Superior temporal gyrus (tissue), 1 donor: ENCODE results near the gene BBS7.

Source experiments
- DNase-seq: peaks from one replicate; pipeline ENCODE4 v3.0.0-alpha.2; 2016; ENCODE audit errors: extremely low spot score

The BBS7 gene

DNA sequence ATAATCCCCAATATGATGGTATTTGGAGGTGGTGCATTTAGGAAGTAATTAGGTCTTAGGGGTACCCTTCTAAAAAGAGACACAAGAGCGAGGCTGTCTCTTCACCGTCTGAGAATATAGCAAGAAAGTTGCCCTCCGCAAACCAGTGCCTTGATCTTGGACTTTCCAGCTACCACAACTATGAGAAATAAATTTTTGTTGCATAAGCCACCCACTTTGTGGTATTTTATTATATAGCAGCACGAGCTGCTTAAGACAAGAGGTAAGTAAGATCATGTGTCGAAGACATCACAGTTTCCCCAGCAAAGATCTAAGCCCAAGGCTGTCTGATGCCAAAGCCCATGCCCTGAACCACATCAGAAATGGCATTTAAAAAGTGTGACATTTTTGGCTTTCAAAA lies 78.8 kb downstream of the BBS7 start:
- DNase-seq, result no peak

DNA sequence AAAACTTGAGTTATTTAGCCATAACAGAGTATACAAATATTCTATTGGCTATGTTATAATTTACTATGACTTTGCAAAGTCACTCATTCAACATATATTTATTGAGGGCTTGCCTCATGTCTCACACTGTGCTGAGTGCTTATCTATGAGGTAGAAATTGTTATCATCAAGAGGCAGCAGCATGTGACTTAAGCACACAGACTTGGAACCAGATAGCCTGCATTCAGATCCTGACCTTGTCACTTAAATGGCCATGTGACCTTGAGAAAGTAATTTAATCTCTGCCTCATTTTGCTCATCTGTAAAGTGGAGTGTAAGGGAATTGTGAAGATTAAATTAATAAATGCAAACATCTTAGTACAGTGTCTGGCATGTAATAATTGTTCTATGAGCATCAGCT lies 79.3 kb downstream of the BBS7 start:
- no peak for DNase-seq

DNA sequence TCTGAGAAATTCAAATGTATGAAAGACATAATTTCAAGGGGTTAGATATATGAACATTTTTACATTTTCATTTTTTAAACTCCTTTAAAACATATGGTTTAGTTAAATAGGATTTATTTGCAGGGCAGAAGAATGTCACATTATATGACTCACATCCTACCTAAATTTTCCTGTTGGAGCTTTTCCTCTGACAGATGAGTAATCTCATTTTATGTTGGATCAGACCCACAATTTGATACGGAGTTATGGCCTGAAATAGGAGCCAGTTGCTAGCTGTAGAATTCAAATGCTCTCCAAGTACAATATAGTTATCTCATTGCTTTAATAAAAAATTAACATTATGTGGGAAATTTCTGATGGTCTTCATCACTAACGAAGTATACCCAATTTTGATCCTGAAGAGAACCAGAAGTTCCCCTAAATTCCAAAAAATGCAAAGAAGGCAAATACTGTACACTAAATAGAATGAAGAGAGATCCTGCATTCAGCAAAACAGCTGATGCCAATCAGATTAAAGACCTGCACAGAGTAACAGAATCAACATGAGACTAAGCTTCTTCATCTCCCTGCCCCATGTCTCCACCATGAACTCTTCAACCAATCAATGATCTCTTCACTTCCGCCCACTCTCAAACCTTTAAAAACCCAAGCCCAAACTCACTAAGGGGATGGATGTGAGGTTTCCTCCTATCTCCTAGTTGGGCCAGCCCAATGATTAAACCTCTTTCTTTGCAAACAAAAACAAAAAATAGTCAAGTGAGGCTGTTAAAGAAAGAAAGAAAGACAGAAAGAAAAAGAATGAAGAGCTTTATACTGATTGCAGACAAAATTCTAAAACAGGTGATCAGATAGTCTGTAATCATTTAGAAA lies 80.1 kb downstream of the BBS7 start:
- no peak for DNase-seq

DNA sequence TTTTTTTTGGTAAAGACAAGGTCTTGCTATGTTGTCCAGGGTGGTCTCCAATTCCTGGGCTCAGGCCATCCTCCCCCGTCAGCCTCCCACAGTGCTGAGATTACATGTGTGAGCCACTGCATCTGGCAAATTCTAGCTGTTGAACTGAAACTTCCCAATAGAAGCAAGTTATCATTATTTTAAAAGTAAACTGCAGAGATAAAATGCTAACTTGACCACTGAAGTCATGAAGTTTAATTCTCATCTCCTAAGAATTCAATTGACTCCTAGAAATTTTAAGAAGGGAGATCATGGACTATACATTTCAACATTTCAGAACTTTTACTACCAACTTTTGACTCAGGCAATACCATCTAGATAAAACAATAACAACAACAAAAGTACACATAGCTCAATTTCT lies 80.8 kb downstream of the BBS7 start:
- no peak for DNase-seq

DNA sequence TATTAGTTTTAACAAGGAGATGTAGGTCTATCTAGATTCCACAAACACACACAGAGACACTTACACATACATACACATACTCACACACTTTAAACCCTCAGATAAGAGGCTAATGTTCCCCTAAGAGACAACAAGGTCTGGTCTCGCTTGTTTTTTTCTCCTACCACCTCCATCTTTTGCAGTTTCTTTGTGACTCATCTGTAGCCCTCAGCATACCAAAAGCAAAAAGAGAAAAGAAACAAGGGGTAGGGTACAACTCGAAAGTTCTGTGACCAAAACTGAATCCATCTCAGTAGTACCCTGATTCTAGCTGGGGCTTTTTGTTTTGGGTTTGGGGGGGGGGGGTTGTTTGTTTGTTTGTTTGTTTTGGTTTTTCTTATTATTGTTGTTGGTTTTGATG lies 81.4 kb downstream of the BBS7 start:
- no peak for DNase-seq

DNA sequence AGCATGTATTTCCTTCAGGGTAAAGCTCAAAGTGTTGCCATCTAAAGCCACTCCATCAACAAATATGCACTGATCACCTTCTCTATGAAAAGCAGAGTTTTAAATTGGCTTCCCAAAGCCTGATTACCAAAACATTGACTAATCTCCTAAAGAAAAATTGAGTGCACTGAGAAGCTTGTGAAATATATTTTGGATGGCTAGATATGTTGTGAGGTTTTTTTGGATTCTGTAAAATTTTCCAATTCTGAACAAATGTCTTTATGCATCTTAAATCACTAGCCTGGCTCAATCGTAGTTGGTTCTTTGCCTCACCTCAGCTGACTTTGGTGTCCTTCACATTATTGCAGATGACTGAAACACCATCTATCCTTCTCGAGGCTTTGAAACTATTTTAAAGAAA lies 84.1 kb downstream of the BBS7 start:
- peak; percentile 38 for DNase-seq

DNA sequence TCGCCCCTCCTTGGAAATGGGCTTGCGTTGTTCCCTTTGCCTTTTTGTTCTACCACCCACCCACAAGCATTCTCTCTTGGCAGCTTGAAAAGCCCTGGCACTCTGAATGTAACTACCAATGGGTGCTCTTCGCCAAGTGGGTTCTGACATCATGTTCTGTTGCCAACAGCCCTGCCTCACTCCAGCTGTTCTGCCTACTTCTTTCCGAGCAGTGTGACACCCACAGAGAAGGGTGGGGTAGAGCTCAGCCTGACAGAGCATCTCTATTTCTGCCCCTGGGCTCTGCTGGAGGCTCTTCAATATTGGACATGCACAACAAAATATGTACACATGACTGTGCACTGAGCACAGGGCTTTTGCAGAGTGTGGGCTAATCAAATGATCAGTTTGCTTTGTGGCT lies 84.8 kb downstream of the BBS7 start:
- DNase-seq, result peak; percentile 59

DNA sequence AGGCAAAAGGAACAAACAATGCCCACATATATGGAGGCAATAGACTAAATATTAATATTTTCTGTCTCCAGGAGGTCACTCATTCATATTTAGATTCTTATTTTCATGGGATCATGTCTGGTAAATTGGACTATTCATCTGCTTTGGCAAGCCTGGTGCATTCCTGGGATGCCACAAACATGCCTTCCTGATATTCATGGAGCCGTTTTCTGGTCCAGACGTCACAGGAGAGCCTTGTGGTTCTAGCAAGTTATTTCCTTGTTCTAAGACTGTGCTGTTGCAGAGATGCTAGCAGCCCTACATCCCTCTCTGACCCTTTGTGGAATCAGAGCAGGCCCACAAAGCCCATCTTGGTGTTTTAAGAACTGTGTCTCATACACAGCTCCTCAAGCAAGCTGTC lies 85.3 kb downstream of the BBS7 start:
- no peak for DNase-seq

DNA sequence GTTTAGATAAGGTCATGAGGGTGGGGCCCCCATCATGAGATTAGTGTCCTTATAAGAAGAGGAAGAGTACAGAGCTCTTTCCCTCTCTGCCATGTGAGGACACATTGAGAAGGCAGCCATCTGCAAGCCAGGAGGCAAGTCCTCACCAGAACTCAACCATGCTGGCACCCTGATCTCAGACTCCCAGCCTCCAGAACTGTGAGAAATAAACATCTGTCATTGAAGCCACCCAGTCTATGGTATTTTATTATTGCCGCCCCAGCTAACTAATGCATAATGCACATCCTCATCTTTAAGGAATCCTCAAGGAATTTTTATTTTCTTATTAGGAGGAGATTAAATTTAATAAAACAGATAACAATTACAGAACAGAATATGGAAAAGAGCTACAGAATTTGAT lies 85.9 kb downstream of the BBS7 start:
- DNase-seq, result no peak

DNA sequence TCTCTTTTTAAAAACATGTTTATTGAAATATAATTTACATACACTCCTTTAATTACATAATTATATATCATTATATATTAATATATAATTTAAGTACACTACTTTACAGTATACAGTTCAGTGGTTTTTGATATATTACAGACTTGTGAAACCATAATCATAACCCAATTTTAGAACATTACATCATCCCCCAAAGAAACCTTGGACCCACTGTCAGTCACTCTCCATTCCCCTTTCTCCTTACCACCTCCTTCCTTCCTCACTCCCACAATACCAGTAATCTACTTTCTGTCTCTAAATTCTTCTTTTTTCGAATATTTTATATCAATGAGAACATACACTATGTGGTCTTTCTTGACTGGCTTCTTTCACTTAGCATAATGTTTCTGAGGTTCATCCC lies 87.1 kb downstream of the BBS7 start:
- DNase-seq, result no peak

DNA sequence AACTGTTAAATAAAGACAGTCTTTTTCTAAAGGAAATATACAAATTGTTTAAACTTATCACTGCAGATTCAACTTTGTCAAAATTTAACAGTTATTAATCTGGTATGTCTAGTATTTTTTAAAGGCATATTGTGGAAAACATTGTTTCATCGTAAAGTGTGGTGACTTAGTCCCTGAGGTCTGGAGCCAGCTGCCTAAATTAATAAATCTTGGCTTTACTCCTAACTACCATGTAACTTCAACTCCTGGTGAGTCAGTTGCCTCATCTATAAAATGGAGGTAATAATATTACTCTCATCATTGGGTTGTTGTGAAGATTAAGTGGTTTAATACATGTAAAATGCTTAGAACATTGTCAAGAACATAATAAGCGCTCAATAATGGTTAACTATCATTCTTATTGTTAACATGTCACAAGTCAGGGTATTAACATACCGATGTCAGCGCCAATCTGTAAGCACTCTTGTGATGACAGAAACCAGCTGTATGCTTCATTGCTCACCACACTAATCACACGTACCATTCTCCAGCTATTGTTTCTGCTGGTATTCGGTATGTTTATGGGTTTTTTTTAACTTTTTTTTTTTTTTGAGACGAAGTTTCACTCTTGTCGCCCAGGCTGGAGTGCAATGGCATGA lies 91.2 kb downstream of the BBS7 start:
- DNase-seq, result no peak

DNA sequence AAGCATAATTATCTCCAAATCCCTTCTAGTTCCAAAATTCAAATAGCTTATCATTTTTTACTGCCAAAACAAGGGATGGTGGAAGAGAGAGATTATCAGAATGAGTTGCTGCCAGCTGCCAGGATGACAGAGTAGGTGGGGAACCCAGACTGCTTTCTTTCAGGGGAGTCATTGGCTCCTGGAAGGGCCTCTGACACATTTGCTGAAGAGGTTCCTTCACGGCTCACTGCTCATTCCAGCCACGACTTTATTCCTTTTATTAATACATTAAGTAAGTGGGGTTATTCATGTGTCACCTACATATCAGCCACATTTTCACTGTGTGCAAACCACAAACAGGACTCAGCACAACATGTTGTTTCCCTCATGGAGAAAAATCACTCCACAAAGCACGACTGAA lies 92.6 kb downstream of the BBS7 start:
- DNase-seq, result no peak

DNA sequence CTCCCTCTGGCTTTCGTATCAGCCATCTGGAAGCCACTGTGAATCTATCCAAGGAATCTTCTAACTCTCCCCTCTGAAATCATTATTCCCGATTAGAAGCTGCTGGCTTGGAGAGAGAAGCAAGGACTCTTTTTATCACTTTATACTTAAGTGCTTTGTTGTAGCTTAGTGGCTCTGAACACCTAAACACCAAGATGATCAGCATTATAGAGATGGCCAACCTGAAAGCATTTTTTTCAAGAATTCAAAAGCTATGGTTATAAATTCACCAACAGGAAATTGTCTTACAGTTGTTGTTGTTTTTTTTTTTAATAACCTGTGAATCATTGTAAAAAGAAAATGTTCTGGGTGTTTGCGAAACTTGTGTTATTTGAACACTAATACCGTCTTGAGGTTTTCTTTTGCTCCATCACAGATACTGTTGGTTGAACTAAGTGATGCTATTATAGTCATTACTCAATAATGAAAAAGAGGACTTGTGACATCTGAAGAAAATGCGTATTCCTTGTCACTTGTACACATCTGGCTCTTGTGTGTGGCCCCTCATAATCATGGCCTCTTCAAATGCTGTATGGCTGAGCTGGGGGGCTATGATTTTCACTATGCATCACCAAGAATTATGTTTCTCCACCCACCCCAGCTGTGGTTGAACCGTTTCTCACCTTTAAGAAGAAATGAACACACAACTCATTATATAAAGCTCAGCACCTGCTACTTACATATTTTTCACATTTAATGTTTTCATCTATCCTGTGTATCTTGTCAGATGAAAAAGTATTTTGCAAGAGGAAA lies 93.5 kb downstream of the BBS7 start:
- DNase-seq, result no peak
